Measurements from ENCODE around the gene PDE6B.

PDE6B gene

GRCh38 chr4:617644-618641 is 7.4 kb upstream of the PDE6B start:
- TF ChIP-seq CTCF (conservative IDR thresholded peaks at IDR 0.05; ENCODE audit: low read length), result no peak
- DNase-seq (ENCODE audit: low read depth), result no peak

GRCh38 chr4:620201-620600 is 5.2 kb upstream of the PDE6B start:
- TF ChIP-seq CTCF (conservative IDR thresholded peaks at IDR 0.05; ENCODE audit: low read length), result no peak

More at GRCh38 chr4:617644-618641, 7.4 kb upstream of the PDE6B start:
- no peak overlapping the region for H3K4me3 ChIP-seq (ENCODE audit: low read length)

GRCh38 chr4:620851-621261 is 4.5 kb upstream of the PDE6B start:
- no peak for TF ChIP-seq CTCF (conservative IDR thresholded peaks at IDR 0.05; ENCODE audit: low read length)
- DNase-seq (ENCODE audit: low read depth), result no peak
- no peak overlapping the region for H3K4me3 ChIP-seq (ENCODE audit: low read length)

More at GRCh38 chr4:620201-620600, 5.2 kb upstream of the PDE6B start:
- no peak for DNase-seq (ENCODE audit: low read depth)
- H3K4me3 ChIP-seq (ENCODE audit: low read length), result no peak overlapping the region

- no peak for TF ChIP-seq CTCF (conservative IDR thresholded peaks at IDR 0.05; ENCODE audit: low read length)
- no peak for DNase-seq (ENCODE audit: low read depth)
- no peak overlapping the region for H3K4me3 ChIP-seq (ENCODE audit: low read length)
Measured at GRCh38 chr4:621296-622070, 3.9 kb upstream of the PDE6B start.

- no peak for TF ChIP-seq CTCF (conservative IDR thresholded peaks at IDR 0.05; ENCODE audit: low read length)
- no peak for DNase-seq (ENCODE audit: low read depth)
- H3K4me3 ChIP-seq (ENCODE audit: low read length), result no peak overlapping the region
Measured at GRCh38 chr4:622071-622995, 3.0 kb upstream of the PDE6B start.

All from AG10803 (cell line).